22Rv1 (cell line): ENCODE measurements around the gene REC8.

Source experiments
- CTCF ChIP-seq: fragments of 450-650 bp; IDR thresholded peaks from 2 replicates; pipeline ENCODE4 v1.5.1; 2017; ENCODE audit warnings: mild to moderate bottlenecking
- ZFX ChIP-seq: fragments of 450-650 bp; IDR thresholded peaks from 2 replicates; pipeline ENCODE4 v1.6.1; 2017; ENCODE audit warnings: antibody characterized with exemption, borderline replicate concordance

GRCh38 chr14:24212924-24213865 is 41.3 kb downstream of the REC8 start, which contains the start of gene CHMP4A:
- no peak for TF ChIP-seq CTCF
- no peak for TF ChIP-seq ZFX
